Activated naive CD4-positive, alpha-beta T cell treated with Interleukin-2 at 50 U/mL for 16 hours (primary cell): ENCODE data around the gene ANKS1B.

Experiments used
- DNase-seq: peaks from one replicate; pipeline ENCODE4 v3.0.0-alpha.2; 2020

ANKS1B gene

GRCh38 chr12:99097171-99097570 is 887.6 kb downstream of the ANKS1B start:
- no peak for DNase-seq

- no peak for DNase-seq
Observed at GRCh38 chr12:99093166-99093565, 891.6 kb downstream of the ANKS1B start.

GRCh38 chr12:99092100-99092851 is 892.5 kb downstream of the ANKS1B start:
- no peak for DNase-seq

- DNase-seq, result no peak
Observed at GRCh38 chr12:99087278-99087677, 897.5 kb downstream of the ANKS1B start.

GRCh38 chr12:99079811-99080210 is 904.9 kb downstream of the ANKS1B start:
- no peak for DNase-seq

GRCh38 chr12:99068993-99069747 is 915.6 kb downstream of the ANKS1B start:
- DNase-seq, result no peak

- DNase-seq, result no peak
Observed at GRCh38 chr12:99067171-99067785, 917.5 kb downstream of the ANKS1B start.

- DNase-seq, result no peak
Observed at GRCh38 chr12:99066726-99067125, 918.0 kb downstream of the ANKS1B start.

GRCh38 chr12:99063182-99063581 is 921.6 kb downstream of the ANKS1B start:
- no peak for DNase-seq

GRCh38 chr12:99059824-99060511 is 924.8 kb downstream of the ANKS1B start:
- DNase-seq, result no peak

GRCh38 chr12:99057670-99058069 is 927.1 kb downstream of the ANKS1B start:
- DNase-seq, result no peak

- DNase-seq, result no peak
Observed at GRCh38 chr12:99056186-99056585, 928.5 kb downstream of the ANKS1B start.

- DNase-seq, result no peak
Observed at GRCh38 chr12:99055299-99055698, 929.4 kb downstream of the ANKS1B start.

- no peak for DNase-seq
Observed at GRCh38 chr12:99054601-99055128, 930.1 kb downstream of the ANKS1B start.

- DNase-seq, result no peak
Observed at GRCh38 chr12:99053616-99054362, 930.9 kb downstream of the ANKS1B start.

- DNase-seq, result no peak
Observed at GRCh38 chr12:99049774-99050173, 935.0 kb downstream of the ANKS1B start.

- no peak for DNase-seq
Observed at GRCh38 chr12:99045158-99045557, 939.6 kb downstream of the ANKS1B start.

GRCh38 chr12:99043319-99043914 is 941.3 kb downstream of the ANKS1B start:
- DNase-seq, result peak; percentile 40

- no peak for DNase-seq
Observed at GRCh38 chr12:99042226-99042625, 942.5 kb downstream of the ANKS1B start.

- DNase-seq, result no peak
Observed at GRCh38 chr12:99039367-99040120, 945.2 kb downstream of the ANKS1B start.

- DNase-seq, result no peak
Observed at GRCh38 chr12:99036566-99036965, 948.2 kb downstream of the ANKS1B start.
